HepG2 (cell line): ENCODE measurements around the gene TMEM204. TPM values are rescaled to one million over a fixed set of nuclear protein-coding genes. Genes with fewer than 3 reads are reported as not detected.

ENCODE experiments used
- CERS6 ChIP-seq: sonication (generic); formaldehyde crosslinking; IDR thresholded peaks from 2 replicates; pipeline ENCODE4 v1.5.0; 2020; ENCODE audit warnings: missing genetic modification reagents
- DNMT3B ChIP-seq: conservative IDR thresholded peaks from 2 replicates; pipeline ENCODE4 v1.6.1; 2016; ENCODE audit warnings: missing biosample characterization, control low read depth
- ESRRA ChIP-seq: sonication (generic); formaldehyde crosslinking; IDR thresholded peaks from 2 replicates; pipeline ENCODE4 v1.5.1; 2020; ENCODE audit warnings: mild to moderate bottlenecking, low read depth, missing genetic modification reagents
- HDAC6 ChIP-seq: fragments of 200-600 bp; sonication (generic); IDR thresholded peaks from 2 replicates; pipeline ENCODE4 v1.7.0; 2017; ENCODE audit warnings: mild to moderate bottlenecking, antibody characterized with exemption, low read length, low read depth
- HOXA7 ChIP-seq: sonication (generic); formaldehyde crosslinking; IDR thresholded peaks from 2 replicates; pipeline ENCODE4 v1.8.1; 2022; ENCODE audit warnings: mild to moderate bottlenecking, missing genetic modification reagents, moderate library complexity
- HOXD1 ChIP-seq: sonication (generic); formaldehyde crosslinking; IDR thresholded peaks from 2 replicates; pipeline ENCODE4 v1.5.0; 2020; ENCODE audit warnings: missing genetic modification reagents
- POGK ChIP-seq: sonication (generic); formaldehyde crosslinking; conservative IDR thresholded peaks from 2 replicates; pipeline ENCODE4 v1.8.0; 2022; ENCODE audit warnings: mild to moderate bottlenecking, moderate library complexity, missing genetic modification reagents
- POGZ ChIP-seq: sonication (generic); formaldehyde crosslinking; IDR thresholded peaks from 2 replicates; pipeline ENCODE4 v1.4.0; 2020; ENCODE audit warnings: mild to moderate bottlenecking, missing genetic modification reagents
- PRPF4 ChIP-seq: fragments of 200-400 bp; formaldehyde crosslinking; IDR thresholded peaks from 2 replicates; pipeline ENCODE4 v1.6.1; 2016; ENCODE audit warnings: low read length, low read depth; ENCODE audit not compliant: poor library complexity, severe bottlenecking
- REST ChIP-seq, 2 experiments: IDR thresholded peaks; 2 replicates each; pipeline ENCODE4 v1.6.1; 2011 to 2012; ENCODE audit warnings: low read length in 2 of 2, borderline replicate concordance in 1 of 2, low read depth in 1 of 2, mild to moderate bottlenecking in 1 of 2, moderate library complexity in 1 of 2
- SRSF1 ChIP-seq: fragments of 200-400 bp; formaldehyde crosslinking; optimal IDR thresholded peaks from 2 replicates; pipeline ENCODE3; 2017; ENCODE audit warnings: mild to moderate bottlenecking, low read depth, low read length, moderate library complexity
- TBX2 ChIP-seq: sonication (generic); formaldehyde crosslinking; IDR thresholded peaks from 2 replicates; pipeline ENCODE4 v1.5.0; 2020; ENCODE audit warnings: missing genetic modification reagents, mild to moderate bottlenecking, borderline replicate concordance
- ZMAT5 ChIP-seq: sonication (generic); formaldehyde crosslinking; IDR thresholded peaks from 2 replicates; pipeline ENCODE4 v1.5.0; 2020; ENCODE audit warnings: mild to moderate bottlenecking, low read depth, missing genetic modification reagents, borderline replicate concordance
- ZNF224 ChIP-seq: sonication (generic); formaldehyde crosslinking; IDR thresholded peaks from 2 replicates; pipeline ENCODE4 v1.5.0; 2020; ENCODE audit warnings: mild to moderate bottlenecking, missing genetic modification reagents
- ZNF607 ChIP-seq: sonication (generic); formaldehyde crosslinking; IDR thresholded peaks from 2 replicates; pipeline ENCODE4 v1.5.1; 2020; ENCODE audit warnings: missing genetic modification reagents, mild to moderate bottlenecking, borderline replicate concordance
- ZNF7 ChIP-seq: IDR thresholded peaks from 2 replicates; pipeline ENCODE4 v1.6.1; 2016; ENCODE audit warnings: missing biosample characterization, missing genetic modification reagents
- ZNF879 ChIP-seq: sonication (generic); formaldehyde crosslinking; IDR thresholded peaks from 2 replicates; pipeline ENCODE4 v1.8.1; 2023; ENCODE audit warnings: missing genetic modification reagents
- polyA plus RNA-seq, 8 experiments: library from polyadenylated mRNA; depleted of rRNA in 3 of 8; stranded (reverse) in 7 of 8; unstranded in 1 of 8; fragments of >200 nt; fragmentation: Illumina TruSeq in 4 of 8; extraction: Trizol in 4 of 8; gene quantifications; 2 replicates each; pipeline versions ENCODE4 v1.2.1 to v1.2.3, GENCODE V29; 2011 to 2016; ENCODE audit warnings: low read depth in 4 of 8, missing spikeins in 1 of 8, mixed read lengths in 1 of 8; ENCODE audit not compliant: insufficient read depth in 1 of 8
- total RNA-seq, 5 experiments: library from RNA; depleted of rRNA; stranded (reverse); fragments of >200 nt; fragmentation: Illumina TruSeq; extraction: Trizol; gene quantifications; 2 replicates each; pipeline ENCODE4 v1.2.3, GENCODE V29; 2016; ENCODE audit warnings: low read depth in 1 of 5
- TF ChIP-seq, protein P1 (sequence below): sonication (generic); formaldehyde crosslinking; IDR thresholded peaks from 2 replicates; pipeline ENCODE4 v1.5.0; 2020; ENCODE audit warnings: mild to moderate bottlenecking, missing genetic modification reagents
- TF ChIP-seq, protein P2 (sequence below): IDR thresholded peaks from 2 replicates; pipeline ENCODE4 v1.6.1; 2016; ENCODE audit warnings: missing biosample characterization, missing genetic modification reagents, low read depth

Gene TMEM204
- total and polyA plus RNA-seq, 2 of the 13 experiments (the other 11 are each of a cell fraction or from before 2014, with no cell fraction given) = not detected

DNA sequence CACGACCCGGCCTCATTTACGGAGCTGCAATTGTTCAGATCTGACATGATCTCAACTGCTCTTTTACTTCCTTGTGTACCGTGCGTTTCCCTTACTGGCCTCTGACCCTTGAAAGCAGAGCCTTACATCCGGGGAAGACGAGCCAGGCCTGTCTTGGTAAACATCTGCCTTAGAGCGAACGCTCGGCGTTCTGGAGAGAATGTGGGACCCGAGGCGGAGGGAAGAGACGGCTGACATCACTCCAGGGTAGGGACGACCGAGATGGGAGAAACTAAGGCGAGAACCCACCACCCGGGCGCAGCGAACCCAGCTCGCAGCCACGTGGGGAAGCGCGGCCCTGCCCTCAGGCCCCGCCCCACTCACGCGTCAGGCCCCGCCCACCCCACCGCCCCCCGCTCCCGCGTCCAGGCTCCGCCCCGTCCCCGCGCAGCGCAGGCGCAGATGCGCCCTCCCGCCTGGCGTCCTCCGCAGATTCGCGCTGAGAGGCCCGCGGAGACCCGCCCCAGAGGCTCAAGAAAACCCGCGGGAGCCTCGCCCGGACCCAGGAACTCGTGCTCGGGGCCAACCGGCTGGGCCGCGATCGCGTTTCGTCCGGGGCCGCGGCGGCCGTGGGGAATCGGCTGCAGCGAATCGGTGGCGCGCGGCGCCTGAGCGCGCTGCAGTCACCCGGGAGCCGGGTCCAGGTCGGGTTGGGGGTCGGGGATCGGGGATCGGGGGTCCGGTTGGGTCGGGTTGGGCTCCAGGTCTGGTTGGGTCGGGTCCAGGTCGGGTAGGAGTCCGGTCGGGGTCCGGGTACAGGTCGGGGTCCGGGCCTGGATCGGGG is 40.3 kb upstream of the TMEM204 start, which contains the start of gene TELO2 (continued):
- TF ChIP-seq CERS6 (CRISPR knock-in tag) (no peak), TBX2 (CRISPR knock-in tag) (peak; percentile 28), ZNF7 (CRISPR knock-in tag) (no peak), HOXD1 (CRISPR knock-in tag) (no peak), ZNF224 (CRISPR knock-in tag) (no peak), DNMT3B (no peak), ZNF879 (CRISPR knock-in tag) (peak; percentile 69; the same call in 1 of the 2 replicates), HOXA7 (no peak), ESRRA (CRISPR knock-in tag) (no peak), ZNF607 (CRISPR knock-in tag) (no peak), HDAC6 (no peak), POGK (CRISPR knock-in tag) (no peak), POGZ (CRISPR knock-in tag) (no peak; the same call in 1 of the 2 replicates), SRSF1 (no peak), ZMAT5 (CRISPR knock-in tag) (no peak), PRPF4 (no peak), REST (IDR thresholded peaks at IDR 0.05; ENCODE audit: borderline replicate concordance in 1 of 2, low read depth in 1 of 2, low read length in 2 of 2) (no peak)
- TF ChIP-seq, protein P1, sequence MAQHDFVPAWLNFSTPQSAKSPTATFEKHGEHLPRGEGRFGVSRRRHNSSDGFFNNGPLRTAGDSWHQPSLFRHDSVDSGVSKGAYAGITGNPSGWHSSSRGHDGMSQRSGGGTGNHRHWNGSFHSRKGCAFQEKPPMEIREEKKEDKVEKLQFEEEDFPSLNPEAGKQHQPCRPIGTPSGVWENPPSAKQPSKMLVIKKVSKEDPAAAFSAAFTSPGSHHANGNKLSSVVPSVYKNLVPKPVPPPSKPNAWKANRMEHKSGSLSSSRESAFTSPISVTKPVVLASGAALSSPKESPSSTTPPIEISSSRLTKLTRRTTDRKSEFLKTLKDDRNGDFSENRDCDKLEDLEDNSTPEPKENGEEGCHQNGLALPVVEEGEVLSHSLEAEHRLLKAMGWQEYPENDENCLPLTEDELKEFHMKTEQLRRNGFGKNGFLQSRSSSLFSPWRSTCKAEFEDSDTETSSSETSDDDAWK (CRISPR knock-in tag) = no peak
- TF ChIP-seq, protein P2, sequence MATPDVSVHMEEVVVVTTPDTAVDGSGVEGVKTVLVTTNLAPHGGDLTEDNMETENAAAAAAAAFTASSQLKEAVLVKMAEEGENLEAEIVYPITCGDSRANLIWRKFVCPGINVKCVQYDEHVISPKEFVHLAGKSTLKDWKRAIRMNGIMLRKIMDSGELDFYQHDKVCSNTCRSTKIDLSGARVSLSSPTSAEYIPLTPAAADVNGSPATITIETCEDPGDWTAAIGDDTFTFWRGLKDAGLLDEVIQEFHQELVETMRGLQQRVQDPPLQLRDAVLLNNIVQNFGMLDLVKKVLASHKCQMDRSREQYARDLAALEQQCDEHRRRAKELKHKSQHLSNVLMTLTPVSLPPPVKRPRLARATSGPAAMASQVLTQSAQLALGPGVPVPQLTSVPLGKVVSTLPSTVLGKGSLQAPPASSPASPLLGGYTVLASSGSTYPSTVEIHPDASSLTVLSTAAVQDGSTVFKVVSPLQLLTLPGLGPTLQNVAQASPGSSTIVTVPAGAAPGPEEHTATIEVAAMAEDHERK = 0 out of 2 replicates have a peak, but pooled peaks have one; percentile 15
